Endothelial cell of umbilical vein (primary cell): ENCODE data around the gene SOX18. TPM values are rescaled to one million over a fixed set of nuclear protein-coding genes. Genes with fewer than 3 reads are reported as not detected.

Source experiments
- BruUV-seq: library from RNA; stranded (reverse); fragments of 400-500 nt; replicated peaks from 2 replicates; lab custom pipeline; 2021; lab: Mats Ljungman, UMichigan
- CTCF ChIA-PET: fragments of 300-600, 350-600 bp; sonication (Branson Sonifier 250); formaldehyde crosslinking; loops from one replicate; lab custom pipeline; 2021; ENCODE audit warnings: antibody characterized with exemption, inconsistent platforms; lab: Charles Lee
- POLR2A ChIA-PET: fragments of 300-600, 350-600 bp; sonication (Branson Sonifier 250); formaldehyde crosslinking; loops from one replicate; lab custom pipeline; 2021; ENCODE audit warnings: antibody characterized with exemption, inconsistent platforms; lab: Charles Lee
- DNase-seq: peaks from one replicate; pipeline ENCODE4 v3.0.0-alpha.2; 2011; ENCODE audit warnings: low read depth, low spot score
- FAIRE-seq: peaks from 2 replicates; lab custom pipeline; 2011; peaks lifted over from hg19 to GRCh38; lab: Jason Lieb, UNC
- H2AFZ ChIP-seq: 2 replicates; pipeline ENCODE4 v1.6.0; 2012; ENCODE audit warnings: low read depth, low read length, control low read depth, inconsistent platforms
- H3K27ac ChIP-seq: 2 replicates; pipeline ENCODE4 v1.5.1; 2011; ENCODE audit warnings: low read depth, mild to moderate bottlenecking, control low read depth, low read length, moderate library complexity; ENCODE audit not compliant: insufficient read depth
- H3K27me3 ChIP-seq, 2 experiments: 2 replicates each; pipeline versions ENCODE4 v1.6.0 to v1.6.1; 2011; ENCODE audit warnings: low read length in 2 of 2, mixed read lengths in 1 of 2; ENCODE audit not compliant: control insufficient read depth in 2 of 2, insufficient read depth in 2 of 2
- H3K36me3 ChIP-seq, 2 experiments: 2 replicates in 1 of 2; 3 replicates in 1 of 2; pipeline ENCODE4 v1.5.1; 2011; ENCODE audit warnings: low read length in 2 of 2, mild to moderate bottlenecking in 1 of 2, moderate library complexity in 1 of 2; ENCODE audit not compliant: control insufficient read depth in 2 of 2, insufficient read depth in 2 of 2; ENCODE audit errors: extremely low read depth in 1 of 2
- H3K4me1 ChIP-seq: 3 replicates; pipeline ENCODE4 v1.5.1; 2011; ENCODE audit warnings: mild to moderate bottlenecking, low read length; ENCODE audit not compliant: control insufficient read depth, insufficient read depth; ENCODE audit errors: extremely low read depth
- H3K4me2 ChIP-seq: 2 replicates; pipeline ENCODE4 v1.6.1; 2011; ENCODE audit warnings: low read length, control low read depth, mixed read lengths; ENCODE audit not compliant: insufficient read depth
- H3K4me3 ChIP-seq, 3 experiments: fragments of 200-600 bp in 1 of 3; sonication (generic), shearing (Covaris generic) in 1 of 3; replicated peaks in 1 of 3; 2 replicates each; pipeline ENCODE4 v1.5.1; 2011 to 2016; ENCODE audit warnings: control low read depth in 3 of 3, low read length in 3 of 3, mild to moderate bottlenecking in 2 of 3, inconsistent platforms in 1 of 3, low read depth in 1 of 3, moderate library complexity in 1 of 3; ENCODE audit not compliant: insufficient read depth in 1 of 3
- H3K79me2 ChIP-seq: 2 replicates; pipeline ENCODE4 v1.6.0; 2012; ENCODE audit warnings: low read length, inconsistent platforms; ENCODE audit not compliant: control insufficient read depth, insufficient read depth
- H3K9ac ChIP-seq: replicated peaks from 2 replicates; pipeline ENCODE3; 2011; ENCODE audit warnings: low read length, control low read depth; ENCODE audit not compliant: insufficient read depth; ENCODE audit errors: extremely low read depth
- H3K9me1 ChIP-seq: replicated peaks from 3 replicates; pipeline ENCODE4 v1.6.0; 2011; ENCODE audit warnings: mild to moderate bottlenecking, low read length; ENCODE audit not compliant: control insufficient read depth, insufficient read depth; ENCODE audit errors: extremely low read depth
- H3K9me3 ChIP-seq: replicated peaks from 2 replicates; pipeline ENCODE4 v1.5.1; 2012; ENCODE audit warnings: low read length, inconsistent platforms; ENCODE audit not compliant: control insufficient read depth, insufficient read depth
- H4K20me1 ChIP-seq: replicated peaks from 2 replicates; pipeline ENCODE3; 2011; ENCODE audit warnings: mild to moderate bottlenecking, low read length; ENCODE audit not compliant: control insufficient read depth, insufficient read depth; ENCODE audit errors: extremely low read depth
- EZH2 ChIP-seq: IDR thresholded peaks from 2 replicates; pipeline ENCODE4 v1.6.1; 2012; ENCODE audit warnings: borderline replicate concordance, low read depth, mild to moderate bottlenecking, moderate library complexity, low read length, inconsistent platforms; ENCODE audit not compliant: severe bottlenecking
- FOS ChIP-seq: IDR thresholded peaks from 2 replicates; pipeline ENCODE4 v1.6.1; 2011; ENCODE audit warnings: mild to moderate bottlenecking, low read length, moderate library complexity, borderline replicate concordance; ENCODE audit not compliant: insufficient read depth
- GATA2 ChIP-seq: IDR thresholded peaks from 2 replicates; pipeline ENCODE4 v1.7.0; 2011; ENCODE audit warnings: low read depth, mild to moderate bottlenecking, moderate library complexity, mixed read lengths, low read length; ENCODE audit not compliant: insufficient read length, insufficient read depth
- JUN ChIP-seq: IDR thresholded peaks from 2 replicates; pipeline ENCODE4 v1.6.1; 2011; ENCODE audit warnings: borderline replicate concordance, low read depth; ENCODE audit not compliant: insufficient read length, insufficient read depth
- MYC ChIP-seq: IDR thresholded peaks from one replicate; pipeline ENCODE4 v1.6.1; 2011; ENCODE audit warnings: mild to moderate bottlenecking, low read depth, low read length
- POLR2A ChIP-seq: IDR thresholded peaks from 2 replicates; pipeline ENCODE4 v1.6.1; 2012; ENCODE audit warnings: low read depth, mild to moderate bottlenecking, control low read depth, low read length
- POLR2AphosphoS5 ChIP-seq: IDR thresholded peaks from 2 replicates; pipeline ENCODE4 v1.6.1; 2012; ENCODE audit warnings: low read depth, mild to moderate bottlenecking, control low read depth, low read length, moderate library complexity; ENCODE audit not compliant: insufficient read depth
- dilution Hi-C: fragments of 300-500 bp; cut with MboI; formaldehyde crosslinking; loops from one replicate; pipeline ENCODE4 v1.15.0; 2019; ENCODE audit warnings: low sequenced_read_pairs; ENCODE audit not compliant: extremely low pct_ligation_motif_present
- intact Hi-C: fragments of 100-400 bp; cut with micrococcal nuclease; formaldehyde crosslinking; loops from one replicate; pipeline ENCODE4 v1.10.0; 2022
- polyA plus RNA-seq, 4 experiments: library from polyadenylated mRNA; depleted of rRNA in 3 of 4; stranded (reverse) in 3 of 4; unstranded in 1 of 4; fragments of >200 nt; gene quantifications; 2 replicates each; pipeline versions ENCODE4 v1.2.1 to v1.2.3, GENCODE V29; 2011 to 2012; ENCODE audit warnings: missing spikeins in 1 of 4
- total RNA-seq: library from RNA; stranded (reverse); gene quantifications from 2 replicates; pipeline ENCODE4 v1.2.3, GENCODE V29; 2021
- TF ChIP-seq, protein P1 (sequence below), 2 donors: IDR thresholded peaks; 1 replicate in 1 of 2; 2 replicates in 1 of 2; pipeline ENCODE4 v1.5.1; 2011; ENCODE audit warnings: low read length in 2 of 2, mild to moderate bottlenecking in 2 of 2, moderate library complexity in 2 of 2, control low read depth in 1 of 2, inconsistent platforms in 1 of 2, low read depth in 1 of 2; ENCODE audit not compliant: insufficient read depth in 1 of 2; ENCODE audit errors: extremely low read depth in 1 of 2

SOX18 gene
- total and polyA plus RNA-seq, 2 donors (not counting 3 experiments of a cell fraction or from before 2014, with no cell fraction given) = 20.9 to 175 TPM

- BruUV-seq = no TSS peak
- TF ChIP-seq MYC (no peak), JUN (no peak), POLR2A (no peak), GATA2 (no peak), FOS (no peak), POLR2AphosphoS5 (no peak), EZH2 (no peak)
- TF ChIP-seq, protein P1, sequence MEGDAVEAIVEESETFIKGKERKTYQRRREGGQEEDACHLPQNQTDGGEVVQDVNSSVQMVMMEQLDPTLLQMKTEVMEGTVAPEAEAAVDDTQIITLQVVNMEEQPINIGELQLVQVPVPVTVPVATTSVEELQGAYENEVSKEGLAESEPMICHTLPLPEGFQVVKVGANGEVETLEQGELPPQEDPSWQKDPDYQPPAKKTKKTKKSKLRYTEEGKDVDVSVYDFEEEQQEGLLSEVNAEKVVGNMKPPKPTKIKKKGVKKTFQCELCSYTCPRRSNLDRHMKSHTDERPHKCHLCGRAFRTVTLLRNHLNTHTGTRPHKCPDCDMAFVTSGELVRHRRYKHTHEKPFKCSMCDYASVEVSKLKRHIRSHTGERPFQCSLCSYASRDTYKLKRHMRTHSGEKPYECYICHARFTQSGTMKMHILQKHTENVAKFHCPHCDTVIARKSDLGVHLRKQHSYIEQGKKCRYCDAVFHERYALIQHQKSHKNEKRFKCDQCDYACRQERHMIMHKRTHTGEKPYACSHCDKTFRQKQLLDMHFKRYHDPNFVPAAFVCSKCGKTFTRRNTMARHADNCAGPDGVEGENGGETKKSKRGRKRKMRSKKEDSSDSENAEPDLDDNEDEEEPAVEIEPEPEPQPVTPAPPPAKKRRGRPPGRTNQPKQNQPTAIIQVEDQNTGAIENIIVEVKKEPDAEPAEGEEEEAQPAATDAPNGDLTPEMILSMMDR (IDR thresholded peaks at IDR 0.05; ENCODE audit: extremely low read depth in 1 of 2, insufficient read depth in 1 of 2, low read depth in 1 of 2, low read length in 2 of 2) = no peak
- DNase-seq (no peak), FAIRE-seq (no peak)
- H3K4me3 ChIP-seq = no peak overlapping the region
- H4K20me1 ChIP-seq = no peaks in the 10 kb centered on the region
- CTCF ChIA-PET = no interaction called here
- H3K4me2 ChIP-seq = no peak overlapping the region
- no peaks in the 10 kb centered on the region for H3K9me3 ChIP-seq
- no peaks in the 10 kb centered on the region for H3K9me1 ChIP-seq
- intact Hi-C loops (no loop called here), dilution Hi-C loops (no loop called here)
- no peaks in the 10 kb centered on the region for H3K4me1 ChIP-seq
- peaks cover 3 to 6% of the 10 kb centered on the region in 2 experiments for H3K27me3 ChIP-seq
- H3K79me2 ChIP-seq = no peaks in the 10 kb centered on the region
- no peak overlapping the region for H3K27ac ChIP-seq
- H3K36me3 ChIP-seq = no peaks in the 10 kb centered on the region
- POLR2A ChIA-PET = no interaction called here
- H2AFZ ChIP-seq = no peak overlapping the region
- H3K9ac ChIP-seq = no peak overlapping the region
These were observed 46.5 kb upstream of the SOX18 start for GRCh38 chr20:64095927-64096326.
